GM20431 (cell line): ENCODE results near the gene MAPKAP1.
"Not testable (repeated sequence)": the region's sequence is repeated elsewhere in the genome, so short reads cannot be mapped to it uniquely, and the experiment has no call there.

ENCODE experiments used
- in situ Hi-C: fragments of 300-500 bp; cut with MseI, MboI; formaldehyde crosslinking; loops from one replicate; pipeline ENCODE4 v1.15.0; 2020; ENCODE audit warnings: low sequenced_read_pairs; ENCODE audit not compliant: unreplicated experiment

The MAPKAP1 gene

DNA sequence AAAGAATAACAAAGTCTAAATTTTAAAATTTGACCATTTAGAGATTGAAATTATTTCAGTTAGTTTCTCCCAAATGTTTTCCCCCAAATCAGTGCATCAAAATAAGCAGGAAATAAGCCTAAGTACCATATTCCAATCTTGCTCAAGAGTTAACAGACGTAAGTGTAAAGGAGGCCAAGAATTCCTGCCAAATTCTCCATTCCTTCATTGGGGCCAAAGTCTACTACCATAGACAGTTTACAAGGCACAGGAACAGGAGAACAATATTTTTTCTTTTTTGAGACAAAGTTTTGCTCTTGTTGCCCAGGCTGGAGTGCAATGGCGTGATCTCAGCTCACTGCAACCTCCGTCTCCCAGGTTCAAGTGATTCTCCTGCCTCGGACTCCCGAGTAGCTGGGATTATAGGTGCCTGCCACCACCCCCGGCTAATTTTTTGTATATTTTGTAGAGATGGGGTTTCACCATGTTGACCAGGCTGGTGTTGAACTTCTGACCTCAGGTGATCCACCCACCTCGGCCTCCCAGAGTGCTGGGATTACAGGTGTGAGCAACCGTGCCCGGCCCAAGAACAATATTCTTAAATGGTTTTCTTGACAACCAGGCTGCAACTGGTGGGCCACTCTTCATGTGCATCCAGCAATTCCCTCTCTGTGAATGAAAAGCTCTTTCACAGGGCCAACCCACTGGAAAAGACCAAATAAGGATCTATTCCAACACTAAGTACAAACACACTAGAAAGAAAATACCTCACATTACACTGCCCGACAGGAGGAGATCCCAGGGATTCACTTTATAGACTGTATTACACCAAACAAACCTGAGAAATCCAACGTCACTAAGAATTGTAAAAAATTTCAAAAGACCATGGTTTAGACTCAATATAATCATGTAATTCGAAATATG, 127.7 kb downstream of the MAPKAP1 start:
- in situ Hi-C loops = no loop called here

DNA sequence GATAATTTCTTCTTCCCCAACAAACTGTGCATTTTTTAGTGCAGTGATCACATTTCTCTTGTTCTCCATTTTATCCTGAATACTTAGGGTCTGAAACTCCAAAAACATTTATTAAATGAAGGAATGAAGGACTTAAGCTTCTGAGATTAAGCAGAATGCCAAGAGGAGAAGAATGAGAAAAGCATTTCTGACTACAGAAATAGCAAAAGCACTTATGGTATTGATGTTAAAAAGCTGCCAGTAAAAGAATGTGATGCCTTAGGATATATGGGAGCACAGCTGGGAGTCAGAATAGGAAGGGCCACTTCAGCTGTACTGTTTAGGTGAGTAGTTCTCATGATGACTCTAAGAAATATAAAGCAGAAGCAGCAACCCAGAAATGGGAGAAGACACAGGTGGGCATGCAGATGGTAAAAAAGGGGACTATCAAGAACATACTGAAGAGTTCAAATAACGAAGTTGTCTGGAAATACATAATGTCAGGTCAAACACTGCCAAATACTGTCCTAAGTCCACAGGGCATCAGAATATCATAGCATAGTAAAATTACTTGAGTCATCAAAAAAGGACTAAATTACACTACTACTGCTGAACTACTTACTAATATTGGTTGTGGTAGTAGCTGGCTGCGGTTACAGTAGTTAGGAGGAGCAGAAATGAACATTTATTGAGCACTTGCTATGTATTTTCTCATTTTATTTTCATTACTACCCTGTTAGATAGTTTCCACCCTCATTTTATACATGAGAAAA, 132.7 kb downstream of the MAPKAP1 start:
- in situ Hi-C loops = no loop called here

DNA sequence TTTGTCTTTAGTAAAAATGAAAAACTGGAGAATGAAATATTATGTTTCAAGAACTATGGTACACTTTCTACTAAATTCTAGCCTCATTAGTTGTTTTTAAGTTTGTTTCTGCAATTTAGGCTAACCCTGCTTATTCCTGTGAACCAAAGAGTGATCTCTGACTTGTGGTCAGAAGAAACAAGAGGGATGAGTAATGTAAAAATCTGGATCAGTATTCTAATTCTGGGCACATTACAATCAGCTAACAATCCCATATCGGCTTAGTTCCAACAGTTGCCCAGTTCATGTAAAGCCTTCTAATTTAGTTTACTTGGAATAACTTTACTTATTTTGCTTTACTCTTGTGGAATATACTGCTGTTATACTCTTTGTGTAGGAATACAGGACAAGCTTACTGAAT, 134.5 kb downstream of the MAPKAP1 start:
- in situ Hi-C loops = not testable (repeated sequence)

DNA sequence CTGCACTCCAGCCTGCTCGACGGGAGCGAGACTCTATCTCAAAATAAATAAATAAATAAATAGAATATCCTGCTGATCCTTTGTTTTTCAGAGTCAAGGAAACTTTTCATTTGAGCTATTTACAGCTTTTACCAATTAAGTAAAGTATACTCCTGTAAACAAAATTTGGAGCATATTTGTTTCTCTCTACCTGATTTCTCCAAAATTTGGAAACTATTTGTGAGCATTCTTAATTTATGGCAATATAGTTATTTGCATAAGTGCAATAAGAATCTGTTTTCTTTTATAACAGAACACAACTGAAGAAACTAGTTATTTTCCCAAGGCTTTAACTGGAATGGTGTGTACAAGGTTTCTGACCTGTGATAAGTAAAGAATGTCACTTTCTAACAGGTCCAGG, 135.2 kb downstream of the MAPKAP1 start:
- in situ Hi-C loops = not testable (repeated sequence)

DNA sequence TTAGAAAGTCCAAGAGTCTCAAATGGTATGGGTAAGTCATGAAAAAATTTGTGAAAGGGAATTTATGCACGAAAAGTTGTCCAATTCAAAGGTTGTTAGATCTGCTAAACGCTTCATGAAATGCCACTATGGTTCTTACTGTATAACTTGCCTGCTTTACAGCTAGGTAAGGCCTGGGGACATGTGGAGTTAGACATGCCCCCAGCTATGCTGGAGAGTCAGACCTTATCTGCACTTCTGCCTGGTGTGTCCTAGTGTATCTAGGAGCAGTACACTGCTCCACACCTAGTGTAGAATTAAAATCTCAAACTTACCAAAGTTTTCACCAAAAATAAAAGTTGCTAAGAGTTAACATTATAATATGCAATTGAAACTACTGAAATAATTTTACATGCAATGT, 136.8 kb downstream of the MAPKAP1 start:
- in situ Hi-C loops = no loop called here

- in situ Hi-C loops = no loop called here
Observed at GRCh38 chr9:125568621-125569020, 138.4 kb downstream of the MAPKAP1 start.

DNA sequence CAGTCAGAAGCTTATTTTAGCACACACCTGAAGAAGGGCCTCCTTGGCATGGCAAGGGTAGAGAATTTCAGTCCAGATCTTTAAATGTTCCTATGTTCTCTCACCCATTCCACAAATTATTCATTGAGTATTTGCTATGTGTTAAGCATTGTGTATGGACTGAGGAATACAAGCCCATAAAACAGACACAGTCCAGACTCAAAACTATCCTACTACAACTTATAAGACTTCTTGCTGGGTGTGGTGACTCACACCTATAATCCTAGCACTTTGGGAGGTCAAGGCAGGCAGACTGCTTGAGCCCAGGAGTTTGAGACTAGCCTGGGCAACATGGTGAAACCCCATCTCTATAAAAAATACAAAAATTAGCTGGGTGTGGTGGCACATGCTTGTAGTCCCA, 141.0 kb downstream of the MAPKAP1 start:
- in situ Hi-C loops = not testable (repeated sequence)

DNA sequence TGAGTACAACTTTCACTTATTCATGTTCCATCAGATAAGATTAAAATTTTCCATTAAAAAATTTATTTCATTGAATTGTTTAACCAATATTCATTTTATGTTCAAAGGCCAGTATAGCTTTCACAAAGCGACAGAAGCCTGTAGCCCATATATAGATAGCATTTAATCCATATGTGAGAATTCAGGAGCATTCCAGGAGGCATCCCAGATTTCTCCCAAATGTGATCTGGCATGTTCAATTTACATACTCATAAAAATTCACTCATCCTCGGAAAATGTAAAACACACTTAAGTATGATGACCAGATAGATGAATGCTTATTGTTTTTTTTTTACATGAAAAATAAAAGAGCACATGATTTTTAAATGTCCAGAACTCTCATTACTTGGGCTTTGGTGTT, 141.9 kb downstream of the MAPKAP1 start:
- in situ Hi-C loops = no loop called here

- in situ Hi-C loops = no loop called here
Observed at GRCh38 chr9:125564631-125565030, 142.4 kb downstream of the MAPKAP1 start.

DNA sequence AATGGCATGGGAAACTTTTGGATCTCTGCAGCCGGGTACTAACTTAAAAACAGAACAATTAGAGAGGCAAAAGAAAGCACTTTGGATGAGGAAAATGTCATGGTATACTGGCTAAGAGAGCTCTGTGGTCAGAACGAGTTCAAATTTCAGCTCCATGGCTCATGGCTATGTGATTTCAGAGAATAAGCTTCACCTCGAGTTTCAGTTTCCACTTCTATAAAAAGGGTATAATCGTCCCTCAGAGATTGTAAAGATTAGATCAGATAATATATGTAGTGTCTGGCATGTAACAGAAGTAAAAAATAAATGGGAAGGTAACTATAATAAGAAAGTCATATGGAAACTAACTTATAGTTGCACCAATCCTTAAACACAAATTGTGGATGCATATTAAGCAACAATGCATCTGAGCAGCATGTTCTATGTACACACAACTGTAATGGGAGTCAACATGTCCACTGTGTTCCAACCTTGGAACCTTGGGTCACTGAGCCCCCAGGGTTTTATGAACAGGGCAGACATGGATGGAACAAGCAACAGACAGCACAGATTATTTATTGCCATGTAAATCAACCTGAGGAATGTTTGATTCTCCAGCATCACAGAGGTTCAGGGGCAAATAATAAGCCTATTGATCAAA, 145.4 kb downstream of the MAPKAP1 start:
- in situ Hi-C loops = no loop called here

DNA sequence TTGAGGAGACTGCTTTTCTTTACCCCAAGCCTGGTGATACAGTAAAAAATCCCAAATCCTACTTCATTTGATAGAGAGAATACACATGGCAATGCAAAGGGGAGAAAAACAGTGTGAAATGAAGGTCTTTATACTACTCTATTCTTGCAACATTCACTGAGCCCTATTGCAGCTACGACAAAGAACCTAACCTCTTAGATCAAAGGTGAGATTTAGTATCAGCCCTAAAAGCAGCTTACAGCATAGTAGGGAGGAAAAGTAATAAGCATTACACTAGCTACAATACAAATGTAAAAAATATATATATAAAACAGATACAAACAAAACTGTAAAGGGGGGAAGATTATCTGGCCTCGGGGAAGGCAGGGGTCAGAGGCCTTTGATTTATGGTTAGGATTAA, 147.1 kb downstream of the MAPKAP1 start:
- in situ Hi-C loops = no loop called here

- in situ Hi-C loops = no loop called here
Observed at GRCh38 chr9:125559194-125559593, 147.8 kb downstream of the MAPKAP1 start.

- in situ Hi-C loops = no loop called here
Observed at GRCh38 chr9:125558453-125559092, 148.4 kb downstream of the MAPKAP1 start.

GRCh38 chr9:125556046-125556721, 150.8 kb downstream of the MAPKAP1 start:
- in situ Hi-C loops = no loop called here

DNA sequence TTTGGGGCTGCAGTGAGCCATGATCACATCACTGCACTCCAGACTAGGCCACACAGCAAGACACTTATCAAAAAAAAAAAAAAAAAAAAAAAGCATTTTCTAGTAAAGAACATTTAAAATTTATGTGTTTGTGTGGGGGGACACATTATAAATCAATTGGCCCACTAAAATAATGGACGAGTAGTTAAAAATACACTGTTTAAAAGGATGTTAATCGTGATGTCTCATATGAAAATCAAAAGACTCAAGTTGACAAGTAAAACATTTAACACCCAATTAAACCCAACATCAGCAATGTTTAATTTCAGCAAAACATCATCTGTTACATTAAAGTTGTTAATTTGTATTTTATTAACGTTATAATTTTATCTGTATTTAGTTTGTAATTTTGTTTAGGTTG, 152.3 kb downstream of the MAPKAP1 start:
- in situ Hi-C loops = no loop called here

GRCh38 chr9:125551781-125552180, 155.2 kb downstream of the MAPKAP1 start:
- in situ Hi-C loops = no loop called here

DNA sequence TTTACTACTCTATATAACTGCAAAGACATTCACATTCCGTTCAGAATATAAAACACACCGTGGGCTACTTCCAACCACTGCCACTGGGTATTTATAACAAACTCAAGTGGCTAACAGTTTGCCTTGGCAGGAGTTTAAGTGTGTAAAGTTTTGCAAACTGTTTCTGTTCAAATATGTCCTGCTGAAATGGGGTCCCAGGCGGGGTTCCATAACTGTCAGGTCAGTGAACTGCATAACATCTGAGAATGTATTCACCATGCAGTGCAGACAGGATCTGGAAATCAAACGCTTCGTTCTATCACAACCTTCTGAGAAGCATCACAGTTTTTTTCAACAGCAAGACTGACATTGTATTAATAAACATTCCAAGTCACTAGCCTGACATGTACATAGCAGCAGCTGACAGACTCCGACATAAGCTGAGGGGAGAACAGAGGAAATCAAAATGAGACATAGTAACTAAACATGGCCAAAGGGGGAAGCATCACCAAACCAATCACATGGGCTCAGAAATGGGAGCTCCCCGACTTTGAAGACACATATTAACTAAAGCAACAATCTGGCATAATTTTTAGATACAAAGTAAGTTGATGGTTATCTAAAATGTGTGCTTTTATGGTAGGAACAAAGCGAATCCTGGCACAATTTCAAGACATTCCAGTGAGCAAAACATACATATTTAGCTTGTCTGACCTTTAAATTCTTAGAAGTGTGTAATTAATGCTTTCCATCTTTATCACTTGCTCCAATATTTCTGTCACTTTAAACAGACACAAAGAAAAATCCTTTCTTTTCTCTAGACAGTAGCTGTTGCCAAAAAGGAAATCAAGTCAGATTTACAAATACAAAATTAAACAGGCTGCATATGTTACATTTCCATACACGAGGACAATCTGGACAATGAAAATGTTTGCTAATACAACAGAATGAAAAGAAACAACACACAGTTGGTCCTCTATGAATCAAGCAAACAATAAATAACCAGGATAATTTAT, 156.8 kb downstream of the MAPKAP1 start:
- in situ Hi-C loops = no loop called here

- in situ Hi-C loops = no loop called here
Observed at GRCh38 chr9:125549465-125549871, 157.5 kb downstream of the MAPKAP1 start.

- in situ Hi-C loops = no loop called here
Observed at GRCh38 chr9:125549039-125549438, 158.0 kb downstream of the MAPKAP1 start.
